Measurements from ENCODE around the gene CCDC146.

CCDC146 gene

GRCh38 chr7:77258014-77258413 lies 135.6 kb downstream of the CCDC146 start:
- DNase-seq (ENCODE audit: extremely low spot score), result no peak
- ChIA-PET CTCF (interaction anchor here (1.0 to 5.8 kb wide), 3 partner anchors 11 to 29 kb away, joined by 3 to 45 read pairs (median 3); no protein-coding TSS in a partner anchor), POLR2A (no interaction called here)
- no peak for TF ChIP-seq CTCF (IDR thresholded peaks at IDR 0.05; ENCODE audit: control extremely low read depth, extremely low read depth, low read depth, missing control alignments)

GRCh38 chr7:77258593-77258992 lies 136.2 kb downstream of the CCDC146 start:
- ChIA-PET CTCF (interaction anchor here (1.0 to 5.8 kb wide), 4 partner anchors 12 to 73 kb away, joined by 3 to 45 read pairs (median 4); no protein-coding TSS in a partner anchor), POLR2A (no interaction called here)
- TF ChIP-seq CTCF (IDR thresholded peaks at IDR 0.05; ENCODE audit: control extremely low read depth, extremely low read depth, low read depth, missing control alignments), result no peak
- no peak for DNase-seq (ENCODE audit: extremely low spot score)

- no peak for DNase-seq (ENCODE audit: extremely low spot score)
- TF ChIP-seq CTCF (IDR thresholded peaks at IDR 0.05; ENCODE audit: control extremely low read depth, extremely low read depth, low read depth, missing control alignments), result no peak
- ChIA-PET CTCF (interaction anchor here (1.1 to 1.4 kb wide), 3 partner anchors 12 to 59 kb away, joined by 3 to 4 read pairs (median 3); no protein-coding TSS in a partner anchor), POLR2A (no interaction called here)
Observed at GRCh38 chr7:77262316-77262715, 139.9 kb downstream of the CCDC146 start.

GRCh38 chr7:77265666-77266065 lies 143.3 kb downstream of the CCDC146 start:
- CTCF ChIA-PET, result interaction anchor here (4.6 kb wide), 1 partner anchor 18 kb away, joined by 21 read pairs; no protein-coding TSS in a partner anchor
- no peak for DNase-seq (ENCODE audit: extremely low spot score)
- POLR2A ChIA-PET, result no interaction called here
- no peak for TF ChIP-seq CTCF (IDR thresholded peaks at IDR 0.05; ENCODE audit: control extremely low read depth, extremely low read depth, low read depth, missing control alignments)

- POLR2A ChIA-PET, result no interaction called here
- peak; percentile 60 for DNase-seq (ENCODE audit: extremely low spot score)
- CTCF ChIA-PET, result interaction anchor here (0.8 to 4.6 kb wide), 3 partner anchors 19 to 66 kb away, joined by 3 to 21 read pairs (median 4); no protein-coding TSS in a partner anchor
- no peak for TF ChIP-seq CTCF (IDR thresholded peaks at IDR 0.05; ENCODE audit: control extremely low read depth, extremely low read depth, low read depth, missing control alignments)
Observed at GRCh38 chr7:77266291-77266794, 143.9 kb downstream of the CCDC146 start.

- ChIA-PET POLR2A (no interaction called here), CTCF (interaction anchor here (1.0 to 1.7 kb wide), 5 partner anchors 14 to 23 kb away, joined by 3 to 8 read pairs (median 4); no protein-coding TSS in a partner anchor)
- no peak for TF ChIP-seq CTCF (IDR thresholded peaks at IDR 0.05; ENCODE audit: control extremely low read depth, extremely low read depth, low read depth, missing control alignments)
Observed at GRCh38 chr7:77269360-77270093, 147.1 kb downstream of the CCDC146 start.

More at GRCh38 chr7:77269360-77270093, 147.1 kb downstream of the CCDC146 start:
- peak; percentile 24 for DNase-seq (ENCODE audit: extremely low spot score)

All from GM10248 (cell line).